ENCODE data around the gene EML6. TPM values are rescaled to one million over a fixed set of nuclear protein-coding genes. Genes with fewer than 3 reads are reported as not detected.

The EML6 gene
- total and polyA plus RNA-seq, 10 of the 15 experiments (the other 5 are each of a cell fraction or from before 2014, with no cell fraction given), result 0.09 to 0.67 (median 0.21) TPM

DNA sequence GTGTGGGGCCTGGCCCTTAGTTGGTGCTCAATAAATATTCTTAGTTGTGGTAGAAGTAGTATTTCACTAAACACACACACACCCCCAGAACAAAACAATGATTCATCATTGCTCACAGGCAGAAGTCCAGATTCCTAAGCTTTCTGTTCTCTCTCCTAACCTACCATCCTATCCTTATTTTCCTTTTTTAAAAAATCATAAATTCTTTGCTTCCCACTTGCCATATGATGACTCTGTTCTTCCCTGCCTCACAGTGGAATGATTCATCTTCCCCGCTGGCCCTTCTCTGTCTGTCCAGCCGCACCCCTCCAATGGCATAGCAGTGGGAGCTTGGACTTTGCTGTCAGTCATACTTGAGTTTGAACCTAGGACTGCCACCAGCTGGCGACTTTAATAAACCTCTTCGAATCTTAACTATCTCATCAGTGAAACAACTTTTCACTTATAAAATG is 5.2 kb downstream of the EML6 start:
- ChIA-PET RAD21 (ENCODE audit: unreplicated experiment) (no interaction called here), SMC1A (ENCODE audit: uncharacterized antibody, unreplicated experiment) (interaction anchor here (1.0 kb wide), 1 partner anchor 12 kb away, joined by 3 read pairs; no protein-coding TSS in a partner anchor), POLR2A (interaction anchor here (0.5 kb wide), 1 partner anchor 422 kb away, joined by 3 read pairs; no protein-coding TSS in a partner anchor), CTCF (interaction anchor here (0.6 to 1.4 kb wide), 3 partner anchors 24 to 110 kb away, joined by 3 to 6 read pairs (median 5); no protein-coding TSS in a partner anchor)
- Histone ChIP-seq H4K20me1 (ENCODE audit: control insufficient read depth, insufficient read depth) (no peaks in the 10 kb centered on the region), H3K4me2 (ENCODE audit: control insufficient read depth, insufficient read depth) (no peak overlapping the region), H3K79me2 (ENCODE audit: control insufficient read depth, insufficient read depth, low read length) (no peaks in the 10 kb centered on the region), H3K27ac (ENCODE audit: control insufficient read depth, insufficient read depth) (no peak overlapping the region), H3K4me1 (ENCODE audit: control insufficient read depth, insufficient read depth, low read length) (no peaks in the 10 kb centered on the region), H2AFZ (ENCODE audit: control insufficient read depth, low read depth, low read length) (no peak overlapping the region), H3K4me3 (no peak overlapping the region), H3K9me3 (replicated peaks; ENCODE audit: control insufficient read depth, insufficient read depth, low read length) (no peaks in the 10 kb centered on the region), H3K36me3 (ENCODE audit: control insufficient read depth in 2 of 2, insufficient read depth in 2 of 2, low read length in 1 of 2) (no peaks in the 10 kb centered on the region), H3K27me3 (replicated peaks in 1 of 2; ENCODE audit: control insufficient read depth in 2 of 2, insufficient read depth in 2 of 2, low read length in 1 of 2) (peaks cover 7 to 12% of the 10 kb centered on the region in 2 experiments), H3K9ac (ENCODE audit: control insufficient read depth, insufficient read depth, low read length) (no peak overlapping the region)
- 80% methylated on average over 4 of the region's 4 CpGs for WGBS (ENCODE audit: insufficient coverage, insufficient replicate concordance, low lambda C conversion rate, missing lambda C conversion rate)
- FAIRE-seq (no peak), ATAC-seq (no peak), DNase-seq (ENCODE audit: low read depth, low spot score) (no peak)
- in situ Hi-C loops (cut with MboI), result no loop called here
- intact Hi-C loops (cut with micrococcal nuclease; ENCODE audit: unreplicated experiment), result no loop called here
- TF ChIP-seq ZNF274 (IDR thresholded peaks at IDR 0.05; ENCODE audit: insufficient read depth, insufficient read length) (no peak), JUND (IDR thresholded peaks at IDR 0.05; ENCODE audit: low read depth, low read length) (no peak), JUNB (IDR thresholded peaks at IDR 0.05) (no peak), IKZF2 (IDR thresholded peaks at IDR 0.05) (no peak), CBFB (IDR thresholded peaks at IDR 0.05; ENCODE audit: low read depth) (no peak), DPF2 (IDR thresholded peaks at IDR 0.05) (no peak), HDGF (IDR thresholded peaks at IDR 0.05) (no peak), NRF1 (conservative IDR thresholded peaks at IDR 0.05; ENCODE audit: low read depth, low read length) (no peak), YY1 (IDR thresholded peaks at IDR 0.05; ENCODE audit: low read depth, low read length) (no peak)
- TF ChIP-seq, protein P1, sequence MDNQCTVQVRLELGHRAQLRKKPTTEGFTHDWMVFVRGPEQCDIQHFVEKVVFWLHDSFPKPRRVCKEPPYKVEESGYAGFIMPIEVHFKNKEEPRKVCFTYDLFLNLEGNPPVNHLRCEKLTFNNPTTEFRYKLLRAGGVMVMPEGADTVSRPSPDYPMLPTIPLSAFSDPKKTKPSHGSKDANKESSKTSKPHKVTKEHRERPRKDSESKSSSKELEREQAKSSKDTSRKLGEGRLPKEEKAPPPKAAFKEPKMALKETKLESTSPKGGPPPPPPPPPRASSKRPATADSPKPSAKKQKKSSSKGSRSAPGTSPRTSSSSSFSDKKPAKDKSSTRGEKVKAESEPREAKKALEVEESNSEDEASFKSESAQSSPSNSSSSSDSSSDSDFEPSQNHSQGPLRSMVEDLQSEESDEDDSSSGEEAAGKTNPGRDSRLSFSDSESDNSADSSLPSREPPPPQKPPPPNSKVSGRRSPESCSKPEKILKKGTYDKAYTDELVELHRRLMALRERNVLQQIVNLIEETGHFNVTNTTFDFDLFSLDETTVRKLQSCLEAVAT (IDR thresholded peaks at IDR 0.05), result no peak
- TF ChIP-seq, protein P2, sequence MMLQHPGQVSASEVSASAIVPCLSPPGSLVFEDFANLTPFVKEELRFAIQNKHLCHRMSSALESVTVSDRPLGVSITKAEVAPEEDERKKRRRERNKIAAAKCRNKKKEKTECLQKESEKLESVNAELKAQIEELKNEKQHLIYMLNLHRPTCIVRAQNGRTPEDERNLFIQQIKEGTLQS (IDR thresholded peaks at IDR 0.05; ENCODE audit: borderline replicate concordance, extremely low read depth, low read depth, low read length), result no peak
- TF ChIP-seq, protein P3, sequence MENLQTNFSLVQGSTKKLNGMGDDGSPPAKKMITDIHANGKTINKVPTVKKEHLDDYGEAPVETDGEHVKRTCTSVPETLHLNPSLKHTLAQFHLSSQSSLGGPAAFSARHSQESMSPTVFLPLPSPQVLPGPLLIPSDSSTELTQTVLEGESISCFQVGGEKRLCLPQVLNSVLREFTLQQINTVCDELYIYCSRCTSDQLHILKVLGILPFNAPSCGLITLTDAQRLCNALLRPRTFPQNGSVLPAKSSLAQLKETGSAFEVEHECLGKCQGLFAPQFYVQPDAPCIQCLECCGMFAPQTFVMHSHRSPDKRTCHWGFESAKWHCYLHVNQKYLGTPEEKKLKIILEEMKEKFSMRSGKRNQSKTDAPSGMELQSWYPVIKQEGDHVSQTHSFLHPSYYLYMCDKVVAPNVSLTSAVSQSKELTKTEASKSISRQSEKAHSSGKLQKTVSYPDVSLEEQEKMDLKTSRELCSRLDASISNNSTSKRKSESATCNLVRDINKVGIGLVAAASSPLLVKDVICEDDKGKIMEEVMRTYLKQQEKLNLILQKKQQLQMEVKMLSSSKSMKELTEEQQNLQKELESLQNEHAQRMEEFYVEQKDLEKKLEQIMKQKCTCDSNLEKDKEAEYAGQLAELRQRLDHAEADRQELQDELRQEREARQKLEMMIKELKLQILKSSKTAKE (IDR thresholded peaks at IDR 0.05; ENCODE audit: low read depth, poor library complexity, severe bottlenecking), result no peak
- TF ChIP-seq, protein P4, sequence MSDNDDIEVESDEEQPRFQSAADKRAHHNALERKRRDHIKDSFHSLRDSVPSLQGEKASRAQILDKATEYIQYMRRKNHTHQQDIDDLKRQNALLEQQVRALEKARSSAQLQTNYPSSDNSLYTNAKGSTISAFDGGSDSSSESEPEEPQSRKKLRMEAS (IDR thresholded peaks at IDR 0.05; ENCODE audit: low read depth, low read length), result no peak
- BruUV-seq (replicated peaks), result no TSS peak

Data from GM12878 (cell line).